GM23338 (cell line): Measurements from ENCODE around the gene HS3ST6.

Source experiments
- CREB1 ChIP-seq: fragments of 250-450 bp; sonication (Bioruptor Pico); IDR thresholded peaks from 2 replicates; pipeline ENCODE4 v1.5.0; 2020; ENCODE audit warnings: low read depth, mild to moderate bottlenecking, moderate library complexity
- CTCF ChIP-seq, 2 experiments: fragments of 200-600 bp in 1 of 2; sonication (generic) in 1 of 2; conservative IDR thresholded peaks; 2 replicates each; pipeline versions ENCODE4 v1.5.1 to v1.6.1; 2016 to 2017; ENCODE audit warnings: antibody characterized with exemption in 2 of 2, low read depth in 2 of 2, mild to moderate bottlenecking in 2 of 2, moderate library complexity in 1 of 2
- ETS1 ChIP-seq: IDR thresholded peaks from 2 replicates; pipeline ENCODE4 v1.6.1; 2016; ENCODE audit warnings: antibody characterized with exemption

- TF ChIP-seq CTCF (conservative IDR thresholded peaks at IDR 0.05; ENCODE audit: low read depth in 2 of 2) (no peak), ETS1 (no peak), CREB1 (CRISPR knock-in tag) (no peak)
Measured at GRCh38 chr16:1871974-1872635, 46.1 kb downstream of the HS3ST6 start, which contains the start of gene MEIOB.
